OCI-LY7 (cell line): ENCODE measurements around the gene LHFPL2.

Experiments used
- CTCF ChIP-seq: fragments of 200-600 bp; sonication (generic); conservative IDR thresholded peaks from 2 replicates; pipeline ENCODE4 v1.5.1; 2014; ENCODE audit warnings: mild to moderate bottlenecking, antibody characterized with exemption, low read length, moderate library complexity, mixed read lengths
- EZH2phosphoT487 ChIP-seq: fragments of 200-600 bp; sonication (generic); IDR thresholded peaks from 2 replicates; pipeline ENCODE4 v1.6.1; 2018; ENCODE audit warnings: low read depth, borderline replicate concordance, mild to moderate bottlenecking, mixed run types, antibody characterized with exemption, low read length, moderate library complexity, mixed read lengths

DNA sequence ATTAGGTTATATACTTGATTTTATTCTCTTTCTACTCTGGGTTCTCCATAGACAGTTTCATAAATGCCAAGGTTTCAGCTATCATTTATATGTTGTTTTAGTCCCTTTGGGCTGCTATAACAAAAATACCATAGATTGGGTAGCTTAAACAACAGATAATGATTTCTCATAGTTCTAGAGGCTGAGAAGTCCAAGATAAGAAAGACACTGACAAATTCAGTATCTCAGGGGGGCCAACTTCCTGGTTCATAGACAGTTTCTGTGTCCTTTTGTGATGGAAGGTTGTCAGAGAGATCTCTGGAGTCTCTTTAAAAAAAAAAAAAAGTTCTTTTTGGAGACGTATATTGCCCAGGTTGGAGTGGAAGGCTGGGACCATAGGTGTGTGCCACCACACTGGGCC lies 174.8 kb downstream of the LHFPL2 start:
- TF ChIP-seq CTCF (no peak), EZH2phosphoT487 (no peak)
